HG03571 (cell line): Measurements from ENCODE around the gene C4orf54.

ENCODE experiments used
- ATAC-seq: cut with Tn5 transposase; IDR thresholded peaks from one replicate; pipeline ENCODE4 v1.9.1; 2021; ENCODE audit not compliant: unreplicated experiment

C4orf54 gene

GRCh38 chr4:99657798-99658197 lies at the start of gene C4orf54:
C4orf54 (minus strand) TSS chr4:99657828; CDS start chr4:99654648, 3,180 bp downstream.
- ATAC-seq = no peak

- ATAC-seq = no peak
Measured at GRCh38 chr4:99705891-99706290, 48.3 kb upstream of the C4orf54 start.

GRCh38 chr4:99696801-99697200 lies 39.2 kb upstream of the C4orf54 start:
- no peak for ATAC-seq

DNA sequence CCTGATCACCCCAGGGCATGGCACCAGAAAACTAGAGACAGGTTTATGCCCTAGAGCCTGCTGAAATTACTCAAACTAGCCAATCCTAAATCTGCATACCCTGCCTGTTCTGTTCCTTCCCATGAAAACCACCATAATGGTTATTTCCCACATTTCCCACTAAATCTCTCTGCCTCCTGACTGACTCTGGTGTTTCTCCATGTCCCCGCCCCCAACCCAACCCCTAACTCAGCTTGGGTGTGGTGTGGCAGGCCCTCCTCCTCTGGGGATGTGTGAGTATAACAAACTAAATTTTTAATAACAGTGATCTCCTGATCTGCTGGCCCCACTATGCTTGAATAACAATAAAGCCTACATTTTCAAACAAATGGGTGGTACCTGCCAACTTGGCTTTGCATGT lies 35.5 kb upstream of the C4orf54 start:
- ATAC-seq = no peak

GRCh38 chr4:99690990-99691389 lies 33.4 kb upstream of the C4orf54 start:
- ATAC-seq = no peak

- no peak for ATAC-seq
Measured at GRCh38 chr4:99690472-99690871, 32.8 kb upstream of the C4orf54 start.

DNA sequence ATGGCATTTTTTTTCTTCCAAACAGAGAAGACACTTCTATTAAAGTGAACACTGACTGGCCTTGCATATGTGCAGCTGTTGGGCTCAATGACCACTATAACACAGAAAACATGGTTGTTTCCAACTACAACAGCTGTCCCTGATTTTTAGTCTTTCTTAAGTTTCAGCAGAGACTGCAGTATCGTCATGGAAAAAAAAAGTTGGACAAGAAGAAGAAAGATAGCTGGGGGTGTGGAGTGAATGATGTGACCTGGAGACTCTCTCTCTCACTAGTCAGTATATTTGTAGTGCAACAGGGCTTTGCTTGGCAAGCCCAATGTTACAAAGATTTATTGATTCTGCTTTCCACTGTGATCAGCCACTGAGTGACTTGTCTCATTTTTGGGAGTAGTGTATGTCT lies 29.5 kb upstream of the C4orf54 start:
- no peak for ATAC-seq

GRCh38 chr4:99685234-99685633 lies 27.6 kb upstream of the C4orf54 start:
- no peak for ATAC-seq

DNA sequence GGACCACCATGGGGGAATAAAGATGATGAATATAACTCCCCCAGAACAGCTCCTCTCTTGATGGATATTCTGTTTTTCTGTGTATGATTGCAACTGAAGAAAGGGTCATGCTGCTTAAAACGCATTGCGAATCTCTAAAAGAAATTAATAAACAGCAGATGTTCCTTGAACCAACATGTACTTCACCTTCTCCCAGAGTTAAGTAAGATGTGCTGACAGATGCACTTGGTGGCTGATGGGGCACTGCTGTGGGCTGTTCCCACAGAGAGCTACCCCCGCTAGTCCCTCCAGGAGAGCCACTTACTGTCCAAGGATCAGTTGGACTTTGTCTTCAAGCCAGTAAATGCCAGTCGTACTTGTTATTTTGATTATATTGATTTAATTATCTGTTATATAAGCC lies 26.3 kb upstream of the C4orf54 start:
- ATAC-seq = no peak

DNA sequence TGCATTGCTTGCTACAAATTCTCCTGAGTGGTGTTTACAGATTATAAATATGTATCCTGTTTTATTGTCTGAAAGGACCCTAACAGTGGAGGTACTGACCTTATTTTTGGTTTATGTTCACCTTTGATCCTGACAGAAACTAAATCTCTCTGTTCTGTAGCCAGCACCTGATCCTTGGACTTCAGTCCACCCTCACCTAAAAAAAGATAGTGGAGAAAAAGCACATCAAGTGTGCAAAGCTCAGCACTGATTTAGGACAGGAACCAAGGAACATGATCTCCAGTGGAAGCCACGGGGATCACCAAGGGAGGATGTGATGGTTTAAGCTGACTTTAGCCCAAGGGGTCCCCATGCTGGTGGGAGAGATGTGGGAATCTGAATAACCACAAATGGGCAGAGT lies 22.3 kb upstream of the C4orf54 start:
- ATAC-seq = no peak

GRCh38 chr4:99679204-99679603 lies 21.6 kb upstream of the C4orf54 start:
- no peak for ATAC-seq

DNA sequence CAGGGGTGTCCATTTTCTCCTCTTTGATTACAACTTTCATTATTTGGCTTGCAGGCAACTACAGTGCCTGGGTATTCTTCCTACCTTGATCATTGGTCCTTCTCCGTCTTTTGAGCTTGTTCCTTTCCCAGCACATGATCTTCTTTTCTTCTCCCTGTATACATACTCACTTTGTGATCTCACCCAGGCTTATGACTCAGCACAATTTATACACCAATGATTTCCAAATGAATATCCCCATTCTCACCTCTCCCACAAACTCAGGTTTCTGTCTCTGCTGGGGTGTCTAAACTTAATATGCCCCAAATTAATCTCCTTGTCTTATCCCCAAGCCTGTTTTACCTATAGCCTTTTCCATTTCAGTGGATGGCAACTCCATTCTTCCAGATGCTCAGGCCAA lies 19.5 kb upstream of the C4orf54 start:
- ATAC-seq = no peak

DNA sequence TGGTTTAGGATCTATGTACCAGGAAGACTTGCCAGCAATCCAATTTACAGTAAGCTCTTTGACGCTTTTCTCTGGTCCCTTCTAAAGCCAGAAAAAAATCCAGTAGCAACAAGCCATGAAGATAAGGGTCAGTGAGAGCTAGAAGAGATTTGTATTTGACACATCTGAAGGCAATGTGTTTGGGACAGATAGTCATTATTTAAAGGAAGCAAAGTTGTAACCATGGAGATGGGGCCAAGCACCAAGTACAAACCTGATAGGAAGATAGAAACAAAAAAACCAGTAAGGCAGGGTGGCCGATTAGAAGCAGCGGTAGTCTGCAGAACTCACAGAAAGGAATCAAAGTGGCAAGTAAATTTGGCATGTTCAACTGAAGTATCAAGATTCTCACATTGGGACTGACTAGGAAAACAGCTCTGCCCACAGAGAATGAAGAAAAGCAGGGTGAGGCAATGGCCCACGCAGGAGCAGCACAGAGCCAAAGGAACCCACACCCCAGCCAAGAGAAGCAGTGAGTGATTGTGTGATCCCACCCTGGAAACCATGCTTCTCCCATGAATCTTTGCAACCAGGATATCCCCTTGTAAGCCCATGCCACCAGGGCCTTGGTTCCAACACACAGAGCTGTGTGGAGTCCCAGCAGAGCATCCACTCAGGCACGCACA lies 12.9 kb upstream of the C4orf54 start:
- ATAC-seq = no peak

DNA sequence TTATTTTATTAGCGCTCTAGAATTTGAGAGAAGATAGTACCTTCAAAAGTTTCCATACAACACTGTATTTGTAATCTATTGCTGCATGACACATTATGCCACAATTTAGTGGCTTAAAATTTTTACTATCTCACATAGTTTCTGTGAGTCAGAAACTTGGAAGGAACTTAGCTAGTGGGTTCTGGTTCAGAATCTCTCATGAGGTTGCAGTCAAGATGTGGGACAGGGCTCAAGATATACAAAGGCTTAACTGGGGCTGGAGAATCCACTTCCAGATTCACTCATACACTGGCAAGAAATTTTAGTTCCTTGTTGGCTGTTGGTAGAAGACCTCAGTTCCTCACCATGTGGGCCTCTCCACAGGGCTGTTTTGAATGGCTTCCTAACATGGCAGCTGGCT lies 11.5 kb upstream of the C4orf54 start:
- no peak for ATAC-seq

DNA sequence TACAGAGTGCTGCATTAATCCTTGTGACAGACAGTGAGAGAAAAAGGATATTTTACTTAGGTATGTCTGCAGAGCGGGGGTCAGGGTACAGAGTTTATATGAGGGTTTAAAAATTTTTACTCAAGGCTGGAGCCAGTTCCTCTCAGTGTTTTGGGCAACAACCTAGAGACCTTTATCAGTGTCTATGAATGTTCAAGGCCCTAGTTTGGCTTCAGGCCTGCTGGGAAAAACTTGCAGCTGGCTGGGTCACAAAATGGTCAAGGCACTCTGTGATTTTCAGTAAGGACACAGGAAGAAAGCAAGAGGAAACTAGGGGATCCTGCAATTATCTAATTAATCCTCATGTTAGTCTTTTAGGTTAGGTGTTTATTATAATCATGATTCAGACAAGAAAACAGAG lies 10.8 kb upstream of the C4orf54 start:
- ATAC-seq = no peak

- ATAC-seq = no peak
Measured at GRCh38 chr4:99665983-99666382, 8.4 kb upstream of the C4orf54 start.

GRCh38 chr4:99664716-99665115 lies 7.1 kb upstream of the C4orf54 start:
- ATAC-seq = no peak

DNA sequence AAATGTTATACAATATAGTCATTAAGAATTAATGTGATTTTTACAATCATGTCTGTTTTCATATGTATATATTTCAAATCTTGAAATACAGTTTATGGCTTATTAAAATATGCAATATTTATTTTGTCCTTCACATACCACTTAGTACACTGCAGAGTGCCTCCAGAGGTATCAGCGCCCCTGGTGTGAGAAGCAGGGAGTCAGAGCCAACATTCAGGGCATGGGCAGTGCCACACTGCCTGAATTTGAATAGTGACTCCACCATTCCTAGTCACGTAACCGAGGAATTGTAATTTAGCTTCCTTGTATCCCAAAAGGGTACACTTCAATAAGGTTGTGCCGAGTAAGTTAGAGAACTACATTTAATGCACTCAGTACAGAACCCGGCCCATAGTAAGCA lies 4.3 kb upstream of the C4orf54 start:
- ATAC-seq = no peak

- ATAC-seq = no peak
Measured at GRCh38 chr4:99658666-99659065, 1.0 kb upstream of the C4orf54 start.

DNA sequence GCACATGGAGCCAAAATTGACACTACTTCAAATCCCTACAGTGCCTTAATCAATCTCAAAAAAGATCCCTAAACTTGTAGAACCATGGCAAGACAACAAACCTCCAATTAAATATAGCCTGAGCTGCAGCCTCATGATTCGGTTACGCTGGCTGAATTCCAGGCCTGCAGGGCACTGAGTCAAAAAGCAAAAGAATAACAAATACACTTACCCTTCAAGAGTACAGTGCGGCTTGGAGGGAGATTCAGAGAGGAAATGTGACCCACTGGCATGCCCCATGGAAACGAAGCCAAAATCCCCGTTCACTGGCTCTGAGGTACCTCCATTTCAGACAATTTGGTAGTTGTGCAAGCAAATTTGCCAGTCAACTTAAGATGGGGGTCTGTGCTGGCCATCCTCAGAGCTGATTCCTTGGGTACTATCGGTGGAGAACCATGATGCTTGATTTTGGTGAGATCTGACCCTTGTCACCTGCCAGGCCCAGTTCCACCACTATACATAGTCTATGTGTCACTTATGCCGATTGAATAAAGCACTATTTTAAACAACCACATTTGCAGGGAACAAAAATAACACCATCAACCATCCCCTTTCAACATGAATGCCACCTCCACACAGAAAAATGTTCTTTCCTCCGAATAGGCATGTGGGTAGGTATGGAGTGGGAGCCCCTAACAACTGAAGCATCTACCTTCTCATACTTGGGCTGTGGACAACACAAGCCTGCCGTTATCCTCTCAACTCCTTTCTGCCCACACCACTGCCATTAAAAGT lies 2.1 kb downstream of the C4orf54 start:
- ATAC-seq = no peak

DNA sequence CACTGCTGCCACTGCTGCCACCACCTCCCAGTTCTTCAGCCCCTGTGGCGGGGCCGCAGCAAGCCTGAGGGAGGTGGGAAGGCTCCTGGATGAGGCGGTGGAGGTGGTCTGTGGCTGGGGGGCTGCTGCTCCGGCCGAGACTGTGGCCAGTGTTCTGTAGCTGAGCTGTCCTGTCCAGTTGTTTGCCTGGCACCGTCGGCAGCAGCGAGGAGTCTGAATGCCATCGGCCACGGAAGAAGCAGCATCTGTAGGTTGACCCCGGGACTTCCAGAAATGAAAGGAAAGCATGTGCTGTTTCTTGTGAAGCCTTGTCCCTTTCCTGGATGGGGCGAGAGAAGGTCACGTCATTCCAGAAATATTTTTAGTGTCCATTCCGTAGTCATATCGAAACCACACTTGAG lies 3.3 kb downstream of the C4orf54 start:
- ATAC-seq = no peak

DNA sequence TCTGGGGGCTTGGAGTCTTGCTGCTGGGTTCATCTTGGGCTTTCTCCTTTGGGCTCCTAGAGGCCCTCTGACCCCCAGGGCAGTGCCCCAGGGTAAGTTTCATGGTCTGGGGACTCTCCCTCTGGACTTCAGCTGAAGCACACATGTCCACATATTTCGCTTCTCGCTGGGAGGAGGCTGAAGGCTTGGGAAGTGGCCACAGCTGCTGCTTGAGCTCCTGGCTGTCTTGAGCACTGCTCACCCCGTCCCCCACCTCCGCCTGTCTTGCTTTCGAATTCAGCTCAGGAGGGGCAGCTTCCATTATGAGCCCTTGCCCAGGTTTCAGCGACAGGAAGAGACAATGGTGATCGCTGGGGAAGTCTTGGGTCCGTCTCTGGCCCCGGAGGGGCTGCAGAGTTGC lies 3.7 kb downstream of the C4orf54 start:
- ATAC-seq = no peak
